NCI-H1092 treated with DMSO at 0.1 percent for 48 hours (cell line): ENCODE measurements around the gene KRT35.

Experiments
- DNase-seq: peaks from one replicate; lab custom pipeline; 2025; lab: John Stamatoyannopoulos, UW

The KRT35 gene

GRCh38 chr17:41486809-41487530 lies 6.0 kb upstream of the KRT35 start:
- no peak for DNase-seq

GRCh38 chr17:41486316-41486715 lies 5.4 kb upstream of the KRT35 start:
- DNase-seq: no peak

GRCh38 chr17:41484920-41485904 lies 4.3 kb upstream of the KRT35 start:
- DNase-seq: no peak

- DNase-seq: peak; percentile 57
Measured at GRCh38 chr17:41483991-41484826, 3.3 kb upstream of the KRT35 start.

- DNase-seq: no peak
Measured at GRCh38 chr17:41483531-41483930, 2.6 kb upstream of the KRT35 start.

- no peak for DNase-seq
Measured at GRCh38 chr17:41480581-41480980, 370 bp downstream of the KRT35 start.

GRCh38 chr17:41480136-41480535 lies 815 bp downstream of the KRT35 start:
- no peak for DNase-seq

GRCh38 chr17:41478237-41478636 lies 2.7 kb downstream of the KRT35 start:
- DNase-seq: no peak

- DNase-seq: no peak
Measured at GRCh38 chr17:41476866-41477815, 3.8 kb downstream of the KRT35 start.

GRCh38 chr17:41475421-41475820 lies 5.5 kb downstream of the KRT35 start:
- DNase-seq: no peak

- no peak for DNase-seq
Measured at GRCh38 chr17:41474863-41475262, 6.1 kb downstream of the KRT35 start.

- no peak for DNase-seq
Measured at GRCh38 chr17:41468346-41468745, 12.6 kb downstream of the KRT35 start.

- no peak for DNase-seq
Measured at GRCh38 chr17:41467561-41467960, 13.4 kb downstream of the KRT35 start.

GRCh38 chr17:41466988-41467387 lies 14.0 kb downstream of the KRT35 start, which contains the start of gene KRT32:
TSS of gene KRT32 (minus strand) at chr17:41467386. CDS start at chr17:41467325, 61 bp downstream.
- no peak for DNase-seq

GRCh38 chr17:41464682-41465081 lies 16.3 kb downstream of the KRT35 start:
- no peak for DNase-seq

GRCh38 chr17:41464173-41464572 lies 16.8 kb downstream of the KRT35 start:
- DNase-seq: no peak

- DNase-seq: no peak
Measured at GRCh38 chr17:41463746-41464145, 17.2 kb downstream of the KRT35 start.

- DNase-seq: no peak
Measured at GRCh38 chr17:41462705-41463104, 18.2 kb downstream of the KRT35 start.

GRCh38 chr17:41457676-41458075 lies 23.3 kb downstream of the KRT35 start:
- DNase-seq: no peak

GRCh38 chr17:41456204-41456603 lies 24.7 kb downstream of the KRT35 start:
- DNase-seq: no peak

- DNase-seq: no peak
Measured at GRCh38 chr17:41455236-41455635, 25.7 kb downstream of the KRT35 start.
